K562 (cell line): ENCODE measurements around the gene FAM72C.
"Not testable (repeated sequence)": the region's sequence is repeated elsewhere in the genome, so short reads cannot be mapped to it uniquely, and the experiment has no call there.

Source experiments
- ADNP ChIP-seq: fragments of 200-800 bp; sonication (Bioruptor generic); IDR thresholded peaks from 2 replicates; pipeline ENCODE4 v1.6.1; 2016; ENCODE audit warnings: missing genetic modification characterization, missing compliant biosample characterization
- ARID3A ChIP-seq: IDR thresholded peaks from 2 replicates; pipeline ENCODE4 v1.6.1; 2012; ENCODE audit warnings: low read depth, low read length, improper control_type of control experiment, borderline replicate concordance
- CEBPB ChIP-seq: fragments of 450-650 bp; IDR thresholded peaks from 2 replicates; pipeline ENCODE4 v1.6.1; 2016; ENCODE audit warnings: missing genetic modification characterization, missing compliant biosample characterization
- CTCF ChIP-seq, 3 experiments: IDR thresholded peaks in 2 of 3; conservative IDR thresholded peaks in 1 of 3; 2 replicates each; pipeline ENCODE4 v1.5.1; 2011 to 2012; ENCODE audit warnings: low read length in 3 of 3, mild to moderate bottlenecking in 3 of 3, control low read depth in 2 of 3, improper control_type of control experiment in 1 of 3, inconsistent platforms in 1 of 3, low read depth in 1 of 3, mixed read lengths in 1 of 3, moderate library complexity in 1 of 3; ENCODE audit not compliant: insufficient read depth in 2 of 3
- EGR1 ChIP-seq: fragments of 450-650 bp; conservative IDR thresholded peaks from 2 replicates; pipeline ENCODE4 v1.6.1; 2017; ENCODE audit warnings: mild to moderate bottlenecking
- HDAC2 ChIP-seq: fragments of 450-650 bp; IDR thresholded peaks from 2 replicates; pipeline ENCODE4 v1.6.1; 2016; ENCODE audit warnings: mild to moderate bottlenecking
- MAFK ChIP-seq: IDR thresholded peaks from 2 replicates; pipeline ENCODE4 v1.6.1; 2011; ENCODE audit warnings: low read length, improper control_type of control experiment
- NCOA6 ChIP-seq: fragments of 450-650 bp; IDR thresholded peaks from 2 replicates; pipeline ENCODE4 v1.6.1; 2017; ENCODE audit warnings: mild to moderate bottlenecking
- NR2C2 ChIP-seq, 2 experiments: fragments of 200-800 bp in 1 of 2; sonication (Bioruptor generic) in 1 of 2; sonication (generic) in 1 of 2; formaldehyde crosslinking in 1 of 2; IDR thresholded peaks; 2 replicates each; pipeline versions ENCODE4 v1.6.1 to v1.8.0; 2016 to 2022; ENCODE audit warnings: mild to moderate bottlenecking in 1 of 2, missing compliant biosample characterization in 1 of 2, missing genetic modification characterization in 1 of 2, missing genetic modification reagents in 1 of 2
- RBM17 ChIP-seq: fragments of 200-400 bp; formaldehyde crosslinking; IDR thresholded peaks from 2 replicates; pipeline ENCODE4 v1.6.1; 2017; ENCODE audit warnings: low read depth, mild to moderate bottlenecking, low read length, borderline replicate concordance
- TAF1 ChIP-seq: IDR thresholded peaks from 2 replicates; pipeline ENCODE4 v1.6.1; 2011; ENCODE audit warnings: mild to moderate bottlenecking, low read length, moderate library complexity; ENCODE audit not compliant: insufficient read depth, control insufficient read depth, severe bottlenecking; ENCODE audit errors: extremely low read depth
- ZC3H8 ChIP-seq: fragments of 450-650 bp; IDR thresholded peaks from 2 replicates; pipeline ENCODE4 v1.6.1; 2017
- ZNF12 ChIP-seq: sonication (generic); formaldehyde crosslinking; IDR thresholded peaks from 2 replicates; pipeline ENCODE4 v1.4.0; 2020; ENCODE audit warnings: mild to moderate bottlenecking, missing genetic modification reagents
- ZNF140 ChIP-seq: fragments of 250-450 bp; sonication (Bioruptor Pico); IDR thresholded peaks from 2 replicates; pipeline ENCODE4 v1.8.0; 2021; ENCODE audit warnings: moderate library complexity, mild to moderate bottlenecking, inconsistent platforms

DNA sequence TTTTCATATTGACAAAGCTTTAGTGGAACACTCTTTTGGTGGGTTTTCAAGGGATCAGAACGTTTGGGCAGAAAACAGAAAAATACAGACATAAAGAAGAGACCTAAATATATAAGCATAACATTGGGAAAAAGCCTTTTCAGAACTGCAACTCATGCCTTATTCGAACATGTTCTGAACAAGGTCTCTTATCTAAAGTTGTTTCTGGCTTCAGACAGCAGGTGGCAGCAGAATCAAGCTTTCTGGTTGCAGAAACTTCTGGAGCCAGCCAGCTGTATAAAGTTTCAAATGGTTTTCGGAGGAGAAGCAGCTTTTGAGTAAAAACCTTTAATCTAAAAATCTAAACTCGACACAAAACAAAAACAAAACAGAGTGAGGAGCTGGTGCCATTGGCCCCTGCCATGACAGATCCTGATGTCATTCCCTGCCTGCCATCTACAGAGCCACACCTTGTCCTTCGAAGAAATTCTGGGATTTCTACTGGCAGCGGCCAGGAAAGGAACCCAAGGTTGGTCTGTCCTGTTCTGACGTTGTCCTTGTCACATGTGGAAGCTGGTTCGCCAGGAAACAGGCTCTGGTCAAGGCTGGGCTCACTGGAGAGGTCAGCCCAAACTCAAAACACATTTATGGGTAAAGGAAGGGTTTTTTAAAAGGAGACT, 35.2 kb downstream of the FAM72C start:
- TF ChIP-seq NCOA6; NR2C2 (CRISPR knock-in tag; IDR thresholded peaks at IDR 0.05); NR2C2 (tag; IDR thresholded peaks at IDR 0.05); ADNP (tag); ARID3A; EGR1; CEBPB (tag); RBM17; HDAC2; TAF1; ZNF12 (CRISPR knock-in tag); MAFK; ZC3H8; ZNF140 (CRISPR knock-in tag): not testable (repeated sequence)
- peak in 2 of 3 experiments; percentile 16 to 32; a peak in 1 of 6 replicates for TF ChIP-seq CTCF (IDR thresholded peaks at IDR 0.05 in 2 of 3, conservative IDR thresholded peaks at IDR 0.05 in 1 of 3; ENCODE audit: insufficient read depth in 2 of 3, low read depth in 1 of 3, low read length in 3 of 3)
